ENCODE results near the gene SCP2.

Gene SCP2

DNA sequence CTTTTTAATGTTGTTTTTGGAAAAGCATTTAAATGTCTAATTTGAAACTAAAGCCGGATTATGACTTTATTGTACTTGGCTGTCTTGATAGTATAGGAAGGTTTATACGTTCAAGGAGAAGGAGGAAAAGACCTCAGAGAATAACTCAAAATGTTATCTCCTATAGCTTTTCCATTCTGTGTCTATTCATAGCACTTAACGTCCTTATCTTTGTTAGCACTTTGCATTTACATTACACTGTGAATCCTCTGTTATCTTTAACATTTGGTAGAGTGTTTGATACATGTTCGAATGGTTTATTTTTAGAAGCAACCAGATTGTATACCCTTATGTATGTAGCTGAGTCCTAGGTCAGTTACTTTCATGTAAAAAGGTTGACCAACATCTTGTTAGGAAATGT lies 84.1 kb downstream of the SCP2 start:
- Histone ChIP-seq H3K36me3 (replicated peaks) (no peaks in the 10 kb centered on the region), H3K4me3 (ENCODE audit: low read depth, low read length) (no peak overlapping the region), H3K27me3 (replicated peaks) (no peaks in the 10 kb centered on the region), H3K27ac (no peak overlapping the region)
- TF ChIP-seq, protein P1, sequence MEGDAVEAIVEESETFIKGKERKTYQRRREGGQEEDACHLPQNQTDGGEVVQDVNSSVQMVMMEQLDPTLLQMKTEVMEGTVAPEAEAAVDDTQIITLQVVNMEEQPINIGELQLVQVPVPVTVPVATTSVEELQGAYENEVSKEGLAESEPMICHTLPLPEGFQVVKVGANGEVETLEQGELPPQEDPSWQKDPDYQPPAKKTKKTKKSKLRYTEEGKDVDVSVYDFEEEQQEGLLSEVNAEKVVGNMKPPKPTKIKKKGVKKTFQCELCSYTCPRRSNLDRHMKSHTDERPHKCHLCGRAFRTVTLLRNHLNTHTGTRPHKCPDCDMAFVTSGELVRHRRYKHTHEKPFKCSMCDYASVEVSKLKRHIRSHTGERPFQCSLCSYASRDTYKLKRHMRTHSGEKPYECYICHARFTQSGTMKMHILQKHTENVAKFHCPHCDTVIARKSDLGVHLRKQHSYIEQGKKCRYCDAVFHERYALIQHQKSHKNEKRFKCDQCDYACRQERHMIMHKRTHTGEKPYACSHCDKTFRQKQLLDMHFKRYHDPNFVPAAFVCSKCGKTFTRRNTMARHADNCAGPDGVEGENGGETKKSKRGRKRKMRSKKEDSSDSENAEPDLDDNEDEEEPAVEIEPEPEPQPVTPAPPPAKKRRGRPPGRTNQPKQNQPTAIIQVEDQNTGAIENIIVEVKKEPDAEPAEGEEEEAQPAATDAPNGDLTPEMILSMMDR (IDR thresholded peaks at IDR 0.05; ENCODE audit: low read depth, low read length, missing control alignments): no peak
- DNase-seq: no peak
- in situ Hi-C loops (cut with HindIII; ENCODE audit: low pct_ligation_motif_present, low sequenced_read_pairs): no loop called here

DNA sequence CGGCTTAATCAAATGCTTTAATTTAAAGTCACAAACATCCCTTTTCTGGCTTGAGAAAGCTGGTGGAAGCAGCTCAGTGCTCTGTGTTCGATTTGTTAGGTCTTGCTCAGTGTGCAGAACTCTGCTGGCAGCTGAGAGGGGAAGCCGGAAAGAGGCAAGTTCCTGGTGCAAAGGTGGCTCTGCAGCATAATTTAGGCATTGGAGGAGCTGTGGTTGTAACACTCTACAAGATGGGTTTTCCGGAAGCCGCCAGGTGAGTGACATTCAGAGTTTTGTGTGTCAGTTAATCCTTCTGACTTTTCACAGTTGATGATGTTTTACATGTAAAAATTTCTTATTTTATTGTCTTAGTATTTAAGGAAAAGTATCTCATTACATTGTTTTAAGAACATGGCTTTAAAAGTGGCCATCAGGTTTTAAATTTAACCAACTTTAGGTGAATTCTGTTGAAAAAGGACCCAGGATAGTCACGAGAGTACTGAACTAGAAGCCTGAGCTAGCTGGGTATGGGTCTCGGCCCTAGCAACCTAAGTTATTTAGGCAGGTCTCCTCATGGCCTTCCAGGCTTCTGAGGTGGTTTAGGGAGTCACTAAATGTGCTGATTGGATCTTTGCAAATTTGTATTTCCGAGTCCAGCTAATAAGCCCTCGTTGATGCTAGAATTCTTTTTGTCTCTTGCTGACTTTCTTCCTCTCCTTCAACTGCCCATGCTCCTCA lies 87.9 kb downstream of the SCP2 start:
- peak; percentile 90 for DNase-seq
- in situ Hi-C loops (cut with HindIII; ENCODE audit: low pct_ligation_motif_present, low sequenced_read_pairs): no loop called here

DNA sequence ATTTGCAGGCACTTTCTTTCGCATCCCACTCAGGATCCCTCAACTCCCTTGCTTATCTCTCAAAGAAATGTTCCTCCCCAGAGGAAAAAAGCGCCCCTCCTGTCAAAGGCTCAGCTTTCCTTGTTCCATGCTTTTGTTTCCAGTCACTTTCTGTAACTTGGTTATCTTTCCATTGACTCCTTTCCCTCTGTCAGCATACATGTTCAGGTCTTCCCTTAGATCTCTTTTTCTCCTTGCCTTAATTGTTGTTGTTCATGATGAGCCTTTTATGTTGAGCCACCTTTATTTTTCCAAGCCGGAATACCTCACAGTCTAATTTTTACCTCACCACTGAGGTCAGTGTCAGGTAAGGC lies 88.4 kb downstream of the SCP2 start:
- Histone ChIP-seq H3K4me3 (ENCODE audit: low read depth, low read length) (peak overlapping the region; percentile 77), H3K27me3 (replicated peaks) (no peaks in the 10 kb centered on the region), H3K27ac (no peak overlapping the region), H3K36me3 (replicated peaks) (no peaks in the 10 kb centered on the region)
- in situ Hi-C loops (cut with HindIII; ENCODE audit: low pct_ligation_motif_present, low sequenced_read_pairs): no loop called here
- DNase-seq: no peak
- TF ChIP-seq, protein P1 (IDR thresholded peaks at IDR 0.05; ENCODE audit: low read depth, low read length, missing control alignments): no peak

More for the DNA sequence above, 87.9 kb downstream of the SCP2 start:
- TF ChIP-seq, protein P1 (IDR thresholded peaks at IDR 0.05; ENCODE audit: low read depth, low read length, missing control alignments): no peak
- Histone ChIP-seq H3K4me3 (ENCODE audit: low read depth, low read length) (peak overlapping the region; percentile 77), H3K36me3 (replicated peaks) (no peaks in the 10 kb centered on the region), H3K27me3 (replicated peaks) (no peaks in the 10 kb centered on the region), H3K27ac (peak overlapping the region; percentile 27)

DNA sequence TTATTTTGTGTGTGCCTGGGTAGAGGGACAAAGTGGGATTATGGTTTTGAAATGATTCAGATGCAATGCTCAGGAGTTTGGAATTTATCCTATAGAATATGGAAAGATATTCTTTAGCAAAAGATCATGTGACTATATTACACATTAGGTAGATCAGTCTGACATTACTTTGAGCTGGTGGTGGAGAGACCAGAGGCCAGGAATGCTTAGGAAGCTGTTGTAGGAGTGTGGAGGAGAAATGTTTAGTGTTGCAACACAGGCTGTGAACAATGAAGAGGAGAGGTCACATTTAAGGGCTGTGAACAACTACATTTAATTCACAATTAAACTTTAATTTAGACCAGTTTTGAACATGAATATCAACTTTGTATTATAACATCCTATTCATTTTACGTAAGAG lies 89.6 kb downstream of the SCP2 start:
- Histone ChIP-seq H3K36me3 (replicated peaks) (no peaks in the 10 kb centered on the region), H3K4me3 (ENCODE audit: low read depth, low read length) (no peak overlapping the region), H3K27me3 (replicated peaks) (no peaks in the 10 kb centered on the region), H3K27ac (no peak overlapping the region)
- DNase-seq: no peak
- TF ChIP-seq, protein P1 (IDR thresholded peaks at IDR 0.05; ENCODE audit: low read depth, low read length, missing control alignments): no peak
- in situ Hi-C loops (cut with HindIII; ENCODE audit: low pct_ligation_motif_present, low sequenced_read_pairs): no loop called here

DNA sequence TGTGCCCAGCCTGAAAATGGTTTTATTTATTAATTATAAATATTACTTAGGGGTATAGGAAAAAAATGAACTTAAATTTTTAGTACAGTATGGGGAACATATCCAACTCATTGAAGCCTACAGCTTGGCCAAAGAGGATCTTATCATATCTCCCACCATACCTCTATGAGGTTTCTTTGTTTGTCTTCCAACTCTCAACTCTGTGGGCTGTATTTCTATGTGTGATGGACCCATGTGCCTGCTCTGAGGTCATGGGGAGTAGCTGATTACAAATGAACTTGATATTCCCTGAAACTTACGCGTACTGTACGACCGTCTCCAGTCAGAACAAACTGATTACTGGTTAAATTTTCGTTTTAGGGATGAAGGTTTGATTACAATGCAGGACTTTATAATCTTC lies 93.5 kb downstream of the SCP2 start:
- H3K27ac ChIP-seq: no peak overlapping the region
- H3K27me3 ChIP-seq (replicated peaks): no peaks in the 10 kb centered on the region
- no peak overlapping the region for H3K4me3 ChIP-seq (ENCODE audit: low read depth, low read length)
- in situ Hi-C loops (cut with HindIII; ENCODE audit: low pct_ligation_motif_present, low sequenced_read_pairs): no loop called here
- DNase-seq: no peak
- no peaks in the 10 kb centered on the region for H3K36me3 ChIP-seq (replicated peaks)
- TF ChIP-seq, protein P1 (IDR thresholded peaks at IDR 0.05; ENCODE audit: low read depth, low read length, missing control alignments): no peak

DNA sequence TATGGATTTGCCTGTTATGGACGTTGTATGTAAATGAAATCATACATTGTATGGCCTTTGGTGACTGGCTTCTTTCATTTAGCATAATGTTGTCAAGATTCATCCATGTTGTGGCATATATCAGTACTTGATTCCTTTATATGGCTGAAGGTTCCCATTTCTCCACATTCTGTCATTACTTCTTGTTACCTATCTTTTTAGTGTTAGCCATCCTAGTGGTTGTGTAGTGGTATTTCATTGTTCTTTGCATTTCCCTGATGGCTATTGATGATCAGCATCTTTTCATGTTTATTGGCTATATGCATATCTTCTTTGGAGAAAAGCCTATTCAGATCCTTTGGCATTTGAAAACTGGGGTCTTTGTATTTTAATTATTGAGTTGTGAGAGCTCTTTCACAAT lies 95.1 kb downstream of the SCP2 start:
- in situ Hi-C loops (cut with HindIII; ENCODE audit: low pct_ligation_motif_present, low sequenced_read_pairs): no loop called here
- H3K36me3 ChIP-seq (replicated peaks): no peaks in the 10 kb centered on the region
- TF ChIP-seq, protein P1 (IDR thresholded peaks at IDR 0.05; ENCODE audit: low read depth, low read length, missing control alignments): no peak
- no peaks in the 10 kb centered on the region for H3K27me3 ChIP-seq (replicated peaks)
- DNase-seq: no peak
- H3K27ac ChIP-seq: no peak overlapping the region
- no peak overlapping the region for H3K4me3 ChIP-seq (ENCODE audit: low read depth, low read length)

Data from brain microvascular endothelial cell (primary cell).